Measurements from ENCODE around the gene C11orf24.

C11orf24 gene

GRCh38 chr11:68312117-68312779 is 40.5 kb upstream of the C11orf24 start, which contains the start of gene LRP5:
LRP5 (plus strand) TSS chr11:68312591; CDS start chr11:68312715, 124 bp downstream.
- Histone ChIP-seq H3K27ac (replicated peaks) (peak within 1 kb of the TSS; percentile 76), H3K27me3 (ENCODE audit: insufficient read depth, poor library complexity, severe bottlenecking) (no peaks in the 10 kb centered on the region), H3K4me3 (replicated peaks; ENCODE audit: insufficient read depth, low read length) (peak within 1 kb of the TSS; percentile 55)
- DNase-seq (ENCODE audit: low read depth in 1 of 2, low spot score in 1 of 2): no peak
- TF ChIP-seq CTCF (IDR thresholded peaks at IDR 0.05; ENCODE audit: insufficient read depth, low read length): no peak
- no peak for TF ChIP-seq GABPA (IDR thresholded peaks at IDR 0.05; ENCODE audit: low read depth)
- no peak for TF ChIP-seq SPI1 (IDR thresholded peaks at IDR 0.05; ENCODE audit: borderline replicate concordance, low read depth)
- TF ChIP-seq REST (IDR thresholded peaks at IDR 0.05; ENCODE audit: insufficient replicate concordance, low read depth): no peak
- no peak for TF ChIP-seq POLR2AphosphoS5 (IDR thresholded peaks at IDR 0.05; ENCODE audit: low read depth)

- H3K4me3 ChIP-seq (replicated peaks; ENCODE audit: insufficient read depth, low read length): no peak overlapping the region; the same call in 1 of the 2 replicates
- no peaks in the 10 kb centered on the region for H3K27me3 ChIP-seq (ENCODE audit: insufficient read depth, poor library complexity, severe bottlenecking)
- no peak for TF ChIP-seq SPI1 (IDR thresholded peaks at IDR 0.05; ENCODE audit: borderline replicate concordance, low read depth)
- TF ChIP-seq CTCF (IDR thresholded peaks at IDR 0.05; ENCODE audit: insufficient read depth, low read length): no peak
- TF ChIP-seq POLR2AphosphoS5 (IDR thresholded peaks at IDR 0.05; ENCODE audit: low read depth): no peak
- no peak for TF ChIP-seq REST (IDR thresholded peaks at IDR 0.05; ENCODE audit: insufficient replicate concordance, low read depth)
- no peak for TF ChIP-seq GABPA (IDR thresholded peaks at IDR 0.05; ENCODE audit: low read depth)
- H3K27ac ChIP-seq (replicated peaks): no peak overlapping the region
- DNase-seq (ENCODE audit: low read depth in 1 of 2, low spot score in 1 of 2): no peak
Observed at GRCh38 chr11:68311160-68312116, 39.7 kb upstream of the C11orf24 start.

GRCh38 chr11:68309621-68310185 is 37.9 kb upstream of the C11orf24 start:
- TF ChIP-seq REST (IDR thresholded peaks at IDR 0.05; ENCODE audit: insufficient replicate concordance, low read depth) (no peak), GABPA (IDR thresholded peaks at IDR 0.05; ENCODE audit: low read depth) (no peak), SPI1 (IDR thresholded peaks at IDR 0.05; ENCODE audit: borderline replicate concordance, low read depth) (no peak), POLR2AphosphoS5 (IDR thresholded peaks at IDR 0.05; ENCODE audit: low read depth) (no peak), CTCF (IDR thresholded peaks at IDR 0.05; ENCODE audit: insufficient read depth, low read length) (no peak)
- no peak overlapping the region for H3K27ac ChIP-seq (replicated peaks)
- no peak overlapping the region for H3K4me3 ChIP-seq (replicated peaks; ENCODE audit: insufficient read depth, low read length)
- DNase-seq (ENCODE audit: low read depth in 1 of 2, low spot score in 1 of 2): no peak
- no peaks in the 10 kb centered on the region for H3K27me3 ChIP-seq (ENCODE audit: insufficient read depth, poor library complexity, severe bottlenecking)

All from HL-60 (cell line).